ENCODE results near the gene LDAH.

The LDAH gene

GRCh38 chr2:20822535-20823490 lies at the start of gene LDAH:
LDAH (minus strand) TSS chr2:20823101; CDS start chr2:20801463, 21,638 bp downstream.
- H3K9ac ChIP-seq (ENCODE audit: low read depth, low read length) = peak within 1 kb of the TSS; percentile 99
- no peaks in the 10 kb centered on the region for H3K4me1 ChIP-seq (ENCODE audit: insufficient read depth, low read length)
- H3K9me3 ChIP-seq (ENCODE audit: control insufficient read depth, insufficient read depth, low read length) = no peaks in the 10 kb centered on the region
- H3K36me3 ChIP-seq (ENCODE audit: insufficient read depth, low read length) = no peaks in the 10 kb centered on the region

- Histone ChIP-seq H3K9me3 (ENCODE audit: control insufficient read depth, insufficient read depth, low read length) (no peaks in the 10 kb centered on the region), H3K9ac (ENCODE audit: low read depth, low read length) (no peak overlapping the region), H3K36me3 (ENCODE audit: insufficient read depth, low read length) (no peaks in the 10 kb centered on the region), H3K4me1 (ENCODE audit: insufficient read depth, low read length) (no peaks in the 10 kb centered on the region)
Measured at GRCh38 chr2:20868377-20868776, 45.5 kb upstream of the LDAH start.

- no peaks in the 10 kb centered on the region for H3K36me3 ChIP-seq (ENCODE audit: insufficient read depth, low read length)
- H3K4me1 ChIP-seq (ENCODE audit: insufficient read depth, low read length) = no peaks in the 10 kb centered on the region
- no peaks in the 10 kb centered on the region; the same call in 1 of the 2 replicates for H3K9me3 ChIP-seq (ENCODE audit: control insufficient read depth, insufficient read depth, low read length)
- H3K9ac ChIP-seq (ENCODE audit: low read depth, low read length) = no peak overlapping the region
Measured at GRCh38 chr2:20862850-20863249, 39.9 kb upstream of the LDAH start.

GRCh38 chr2:20855456-20855855 lies 32.6 kb upstream of the LDAH start:
- no peaks in the 10 kb centered on the region for H3K36me3 ChIP-seq (ENCODE audit: insufficient read depth, low read length)
- no peaks in the 10 kb centered on the region for H3K4me1 ChIP-seq (ENCODE audit: insufficient read depth, low read length)
- H3K9me3 ChIP-seq (ENCODE audit: control insufficient read depth, insufficient read depth, low read length) = no peaks in the 10 kb centered on the region; the same call in 1 of the 2 replicates
- H3K9ac ChIP-seq (ENCODE audit: low read depth, low read length) = no peak overlapping the region

GRCh38 chr2:20852670-20853069 lies 29.8 kb upstream of the LDAH start:
- Histone ChIP-seq H3K9ac (ENCODE audit: low read depth, low read length) (no peak overlapping the region), H3K4me1 (ENCODE audit: insufficient read depth, low read length) (no peaks in the 10 kb centered on the region), H3K9me3 (ENCODE audit: control insufficient read depth, insufficient read depth, low read length) (no peaks in the 10 kb centered on the region), H3K36me3 (ENCODE audit: insufficient read depth, low read length) (no peaks in the 10 kb centered on the region)

GRCh38 chr2:20852139-20852538 lies 29.2 kb upstream of the LDAH start:
- H3K36me3 ChIP-seq (ENCODE audit: insufficient read depth, low read length) = no peaks in the 10 kb centered on the region
- H3K9me3 ChIP-seq (ENCODE audit: control insufficient read depth, insufficient read depth, low read length) = no peaks in the 10 kb centered on the region
- H3K4me1 ChIP-seq (ENCODE audit: insufficient read depth, low read length) = no peaks in the 10 kb centered on the region
- H3K9ac ChIP-seq (ENCODE audit: low read depth, low read length) = no peak overlapping the region

GRCh38 chr2:20844246-20844645 lies 21.3 kb upstream of the LDAH start:
- no peaks in the 10 kb centered on the region for H3K4me1 ChIP-seq (ENCODE audit: insufficient read depth, low read length)
- no peak overlapping the region for H3K9ac ChIP-seq (ENCODE audit: low read depth, low read length)
- H3K36me3 ChIP-seq (ENCODE audit: insufficient read depth, low read length) = no peaks in the 10 kb centered on the region
- H3K9me3 ChIP-seq (ENCODE audit: control insufficient read depth, insufficient read depth, low read length) = no peaks in the 10 kb centered on the region

GRCh38 chr2:20839052-20839451 lies 16.2 kb upstream of the LDAH start:
- no peaks in the 10 kb centered on the region for H3K4me1 ChIP-seq (ENCODE audit: insufficient read depth, low read length)
- no peak overlapping the region for H3K9ac ChIP-seq (ENCODE audit: low read depth, low read length)
- no peaks in the 10 kb centered on the region for H3K9me3 ChIP-seq (ENCODE audit: control insufficient read depth, insufficient read depth, low read length)
- H3K36me3 ChIP-seq (ENCODE audit: insufficient read depth, low read length) = no peaks in the 10 kb centered on the region

- no peaks in the 10 kb centered on the region for H3K36me3 ChIP-seq (ENCODE audit: insufficient read depth, low read length)
- H3K9ac ChIP-seq (ENCODE audit: low read depth, low read length) = no peak overlapping the region
- no peaks in the 10 kb centered on the region for H3K9me3 ChIP-seq (ENCODE audit: control insufficient read depth, insufficient read depth, low read length)
- H3K4me1 ChIP-seq (ENCODE audit: insufficient read depth, low read length) = no peaks in the 10 kb centered on the region
Measured at GRCh38 chr2:20838016-20838415, 15.1 kb upstream of the LDAH start.

- Histone ChIP-seq H3K36me3 (ENCODE audit: insufficient read depth, low read length) (no peaks in the 10 kb centered on the region), H3K9me3 (ENCODE audit: control insufficient read depth, insufficient read depth, low read length) (no peaks in the 10 kb centered on the region), H3K4me1 (ENCODE audit: insufficient read depth, low read length) (no peaks in the 10 kb centered on the region), H3K9ac (ENCODE audit: low read depth, low read length) (no peak overlapping the region)
Measured at GRCh38 chr2:20836521-20836920, 13.6 kb upstream of the LDAH start.

- Histone ChIP-seq H3K9me3 (ENCODE audit: control insufficient read depth, insufficient read depth, low read length) (no peaks in the 10 kb centered on the region), H3K9ac (ENCODE audit: low read depth, low read length) (0 out of 2 replicates have a peak overlapping the region, but pooled peaks have one; percentile 2)
Measured at GRCh38 chr2:20834331-20834730, 11.4 kb upstream of the LDAH start.

GRCh38 chr2:20832606-20833005 lies 9.7 kb upstream of the LDAH start:
- no peak overlapping the region for H3K9ac ChIP-seq (ENCODE audit: low read depth, low read length)
- H3K9me3 ChIP-seq (ENCODE audit: control insufficient read depth, insufficient read depth, low read length) = no peaks in the 10 kb centered on the region
- no peaks in the 10 kb centered on the region for H3K36me3 ChIP-seq (ENCODE audit: insufficient read depth, low read length)
- H3K4me1 ChIP-seq (ENCODE audit: insufficient read depth, low read length) = no peaks in the 10 kb centered on the region

More at GRCh38 chr2:20834331-20834730, 11.4 kb upstream of the LDAH start:
- Histone ChIP-seq H3K36me3 (ENCODE audit: insufficient read depth, low read length) (no peaks in the 10 kb centered on the region), H3K4me1 (ENCODE audit: insufficient read depth, low read length) (no peaks in the 10 kb centered on the region)

- H3K9me3 ChIP-seq (ENCODE audit: control insufficient read depth, insufficient read depth, low read length) = no peaks in the 10 kb centered on the region
- H3K4me1 ChIP-seq (ENCODE audit: insufficient read depth, low read length) = no peaks in the 10 kb centered on the region
- H3K9ac ChIP-seq (ENCODE audit: low read depth, low read length) = no peak overlapping the region
- H3K36me3 ChIP-seq (ENCODE audit: insufficient read depth, low read length) = no peaks in the 10 kb centered on the region
Measured at GRCh38 chr2:20829861-20830260, 7.0 kb upstream of the LDAH start.

GRCh38 chr2:20823917-20824316 lies 1.0 kb upstream of the LDAH start:
- Histone ChIP-seq H3K4me1 (ENCODE audit: insufficient read depth, low read length) (no peaks in the 10 kb centered on the region), H3K9me3 (ENCODE audit: control insufficient read depth, insufficient read depth, low read length) (no peaks in the 10 kb centered on the region), H3K36me3 (ENCODE audit: insufficient read depth, low read length) (no peaks in the 10 kb centered on the region), H3K9ac (ENCODE audit: low read depth, low read length) (no peak overlapping the region)

GRCh38 chr2:20818820-20819219 lies 4.1 kb downstream of the LDAH start:
- Histone ChIP-seq H3K9me3 (ENCODE audit: control insufficient read depth, insufficient read depth, low read length) (no peaks in the 10 kb centered on the region), H3K36me3 (ENCODE audit: insufficient read depth, low read length) (no peaks in the 10 kb centered on the region), H3K9ac (ENCODE audit: low read depth, low read length) (no peak overlapping the region), H3K4me1 (ENCODE audit: insufficient read depth, low read length) (no peaks in the 10 kb centered on the region)
